GM20431 (cell line): ENCODE data around the gene COMMD7.

Source experiments
- in situ Hi-C: fragments of 300-500 bp; cut with MseI, MboI; formaldehyde crosslinking; loops from one replicate; pipeline ENCODE4 v1.15.0; 2020; ENCODE audit warnings: low sequenced_read_pairs; ENCODE audit not compliant: unreplicated experiment

COMMD7 gene

GRCh38 chr20:32685541-32686529 is 57.4 kb downstream of the COMMD7 start:
- in situ Hi-C loops: no loop called here

DNA sequence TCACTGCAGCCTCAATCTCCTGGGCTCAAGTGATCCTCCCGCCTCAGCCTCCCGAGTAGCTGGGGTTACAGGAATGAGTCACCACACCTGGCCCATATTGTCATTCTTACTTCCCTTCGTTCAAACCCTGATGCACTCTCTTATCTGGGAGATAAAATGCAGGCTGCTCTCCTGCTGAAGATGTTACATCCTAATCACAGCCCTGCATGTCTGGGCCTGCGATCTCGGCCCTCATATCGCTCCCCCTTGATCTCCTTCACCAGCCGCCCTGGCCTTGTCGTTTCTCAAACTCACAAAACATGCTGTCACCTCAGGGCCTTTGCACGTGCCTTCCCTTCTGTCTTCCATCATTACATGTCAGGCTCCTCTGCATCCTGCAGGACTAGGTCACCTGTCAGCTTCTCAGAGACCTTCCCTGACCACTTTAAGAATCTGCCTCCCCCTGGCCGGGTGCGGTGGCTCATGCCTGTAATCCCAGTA is 60.7 kb downstream of the COMMD7 start:
- in situ Hi-C loops: no loop called here

DNA sequence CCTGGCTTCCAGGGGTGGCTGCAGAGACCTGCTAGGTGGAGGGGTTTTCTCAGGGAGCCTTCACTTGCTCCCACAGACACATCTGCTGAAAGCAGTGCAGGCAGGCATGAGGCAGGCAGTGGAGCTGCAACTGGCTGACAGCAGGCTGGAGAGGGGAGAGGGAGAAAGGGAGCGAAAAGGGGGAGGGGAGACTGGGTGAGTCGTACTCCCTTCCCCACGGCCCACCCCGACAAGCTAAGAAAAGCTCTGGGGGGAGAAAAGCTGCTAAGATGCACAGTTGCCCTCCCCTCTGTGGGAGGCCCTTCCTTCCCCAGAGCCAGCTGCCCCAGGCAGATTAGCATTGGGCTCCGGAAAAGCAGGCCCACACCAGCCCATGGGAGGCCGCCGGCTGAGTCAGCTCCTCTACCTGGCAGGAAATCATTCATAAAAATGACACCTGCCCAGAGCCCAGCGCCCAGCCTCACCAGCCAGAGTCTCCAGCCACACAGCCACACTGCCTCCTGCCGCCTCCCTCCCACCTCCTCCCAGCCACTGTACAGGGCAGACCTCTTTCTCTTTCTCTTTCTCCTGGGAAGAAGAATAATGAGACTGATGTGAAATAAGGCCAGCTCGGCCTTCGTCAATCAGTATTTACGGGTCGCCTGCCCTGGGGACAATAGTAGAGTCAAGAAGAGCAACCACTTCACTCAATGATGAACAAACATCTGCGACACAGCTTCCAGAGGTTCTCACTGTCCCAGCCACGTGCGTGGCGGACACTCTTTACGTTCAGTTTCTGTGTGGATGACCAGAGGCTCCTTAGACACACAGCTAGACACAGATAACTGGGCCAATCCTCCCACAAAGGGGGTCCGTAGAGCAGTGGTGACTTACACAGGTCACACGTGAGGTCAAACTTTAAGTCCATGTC is 61.8 kb downstream of the COMMD7 start:
- in situ Hi-C loops: no loop called here

DNA sequence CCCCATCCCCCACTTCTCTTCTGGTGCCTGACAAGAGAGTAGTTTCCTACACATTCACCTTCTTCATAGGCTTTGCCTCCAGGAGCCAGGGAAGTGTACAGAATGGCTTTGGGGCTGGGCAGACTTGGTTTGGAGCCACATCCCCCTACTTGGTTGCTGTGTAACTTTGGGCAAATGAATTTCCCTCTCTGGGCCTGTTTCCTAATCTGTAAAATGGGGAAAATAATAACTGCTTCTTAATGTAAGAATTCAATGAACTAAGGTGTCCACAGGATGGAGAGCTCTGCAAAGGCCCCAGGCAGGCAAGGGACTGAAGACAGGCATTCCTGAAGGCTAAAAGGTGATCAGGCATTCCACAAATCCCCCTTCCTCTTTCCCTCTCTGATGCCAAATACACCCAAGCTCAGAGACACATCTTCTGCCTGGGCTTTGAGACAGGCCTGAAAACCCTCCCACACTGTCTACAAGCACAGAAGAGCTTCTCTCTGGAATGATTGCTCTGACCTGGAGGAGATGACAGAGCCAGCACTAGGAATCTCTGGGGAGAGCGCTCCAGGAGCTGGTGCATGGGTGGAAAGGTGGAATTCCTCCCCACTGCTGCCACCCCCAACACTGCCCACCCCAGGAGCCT is 62.6 kb downstream of the COMMD7 start:
- in situ Hi-C loops: no loop called here

- in situ Hi-C loops: loop anchor here (10.0 kb wide), 1 partner anchor 96 kb away; no protein-coding TSS in a partner anchor
These were observed 64.3 kb downstream of the COMMD7 start for GRCh38 chr20:32678948-32679347.

DNA sequence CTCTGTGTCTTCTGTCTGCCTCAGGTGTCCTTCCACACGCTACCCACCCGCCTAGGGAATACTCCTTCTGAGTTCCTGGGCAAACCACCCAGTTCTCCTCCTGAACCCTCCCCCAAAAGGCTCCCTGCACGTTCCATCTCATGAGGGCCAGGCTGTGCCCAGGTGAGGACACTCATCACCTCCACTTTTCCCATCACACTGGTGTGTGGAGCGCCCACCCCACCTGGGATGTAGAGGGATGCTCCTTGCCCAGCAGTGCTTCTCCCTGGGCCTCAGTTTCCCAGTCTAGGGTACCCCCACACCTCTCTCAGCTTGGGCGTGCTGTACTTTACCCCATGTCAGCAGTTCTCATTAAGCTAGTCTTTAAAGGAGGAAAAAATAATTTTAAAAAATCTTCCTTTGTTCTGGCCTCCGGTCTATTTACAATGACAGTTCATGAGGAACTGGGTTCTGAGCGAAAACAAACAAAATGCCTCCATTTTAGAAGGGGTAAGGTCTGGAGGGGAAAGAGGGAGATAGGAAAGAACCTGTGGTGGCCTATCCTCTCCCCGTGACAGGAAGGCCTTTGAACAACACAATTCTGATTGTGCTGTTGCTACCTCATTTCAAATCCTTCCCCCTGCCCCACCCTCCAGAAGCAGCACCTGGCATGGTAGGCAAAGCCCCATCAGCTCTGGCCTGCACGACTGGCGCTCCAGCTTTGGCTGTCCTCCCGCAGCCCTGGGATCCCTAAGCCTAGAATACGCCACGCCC is 67.9 kb downstream of the COMMD7 start:
- in situ Hi-C loops: loop anchor here (10.0 kb wide), 1 partner anchor 99 kb away; no protein-coding TSS in a partner anchor

- in situ Hi-C loops: loop anchor here (10.0 kb wide), 1 partner anchor 100 kb away; no protein-coding TSS in a partner anchor
These were observed 68.9 kb downstream of the COMMD7 start for GRCh38 chr20:32674362-32674789.

DNA sequence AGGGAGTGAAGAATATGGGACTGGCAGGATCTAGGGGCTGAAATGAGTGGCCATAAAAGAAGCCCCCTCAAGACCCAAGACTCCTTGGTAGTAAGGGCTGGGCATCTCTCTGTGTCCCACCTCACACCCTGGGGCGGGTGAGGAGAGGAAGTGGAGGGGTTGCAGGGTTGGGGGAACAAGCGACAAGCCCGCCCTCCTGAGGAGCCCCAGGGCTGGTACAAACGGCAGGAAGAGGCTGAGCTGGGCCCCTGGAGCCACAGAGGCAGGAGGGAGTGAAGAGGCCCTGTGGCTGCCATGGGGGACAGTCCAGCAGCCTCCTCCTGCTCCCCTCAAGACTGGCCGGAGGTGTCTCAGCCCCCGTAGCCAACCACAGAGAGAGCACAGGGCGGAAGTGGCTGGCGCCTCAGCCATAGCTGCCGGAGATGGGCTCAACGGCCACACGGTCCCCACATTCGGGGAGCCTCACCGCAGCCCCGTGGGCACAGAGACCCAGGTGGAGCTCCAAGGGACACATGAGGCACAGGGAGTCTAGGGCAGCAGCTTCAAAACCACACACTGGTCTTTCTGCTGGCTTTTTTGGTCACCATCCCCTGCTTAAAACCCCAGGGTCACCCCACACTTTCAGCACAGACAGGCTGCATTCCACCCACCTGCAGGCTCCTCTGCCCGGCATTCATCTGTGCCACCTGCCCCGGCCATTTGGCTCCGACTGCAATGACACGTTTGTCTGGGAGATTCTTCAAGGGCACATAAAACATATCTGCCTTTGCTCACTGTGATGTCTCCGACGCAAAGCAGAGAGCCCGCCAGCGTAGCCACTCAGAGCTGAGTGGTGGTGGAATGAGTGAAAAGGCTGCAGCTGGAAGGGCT is 70.0 kb downstream of the COMMD7 start:
- in situ Hi-C loops: loop anchor here (10.0 kb wide), 1 partner anchor 102 kb away; no protein-coding TSS in a partner anchor

DNA sequence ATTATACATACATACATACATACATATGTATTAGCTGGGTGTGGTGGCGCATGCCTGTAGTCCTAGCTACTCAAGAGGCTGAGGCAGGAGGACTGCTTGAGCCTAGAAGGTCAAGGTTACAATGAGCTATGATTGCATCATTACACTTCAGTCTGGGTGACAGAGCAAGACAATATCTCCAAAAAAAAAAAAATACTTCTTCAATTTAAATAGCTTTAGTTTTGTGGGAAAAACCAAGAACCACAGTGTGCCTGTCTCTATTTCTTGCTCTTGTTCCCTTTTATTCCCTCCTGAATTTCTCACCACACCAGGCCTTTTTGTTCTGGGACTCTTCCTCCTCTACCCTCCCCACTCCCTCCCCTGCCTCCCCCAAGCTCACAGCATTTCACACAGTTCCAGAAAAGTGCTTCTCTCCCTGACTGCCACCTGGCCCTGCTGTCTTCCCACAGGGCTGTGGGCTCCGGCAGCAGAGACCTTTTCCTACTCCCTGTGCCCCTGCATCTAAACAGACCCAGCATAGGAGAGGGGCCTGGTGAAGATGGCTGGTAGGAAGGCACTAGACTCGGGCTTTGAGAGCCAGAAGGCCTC is 70.8 kb downstream of the COMMD7 start:
- in situ Hi-C loops: loop anchor here (10.0 kb wide), 1 partner anchor 102 kb away; no protein-coding TSS in a partner anchor

DNA sequence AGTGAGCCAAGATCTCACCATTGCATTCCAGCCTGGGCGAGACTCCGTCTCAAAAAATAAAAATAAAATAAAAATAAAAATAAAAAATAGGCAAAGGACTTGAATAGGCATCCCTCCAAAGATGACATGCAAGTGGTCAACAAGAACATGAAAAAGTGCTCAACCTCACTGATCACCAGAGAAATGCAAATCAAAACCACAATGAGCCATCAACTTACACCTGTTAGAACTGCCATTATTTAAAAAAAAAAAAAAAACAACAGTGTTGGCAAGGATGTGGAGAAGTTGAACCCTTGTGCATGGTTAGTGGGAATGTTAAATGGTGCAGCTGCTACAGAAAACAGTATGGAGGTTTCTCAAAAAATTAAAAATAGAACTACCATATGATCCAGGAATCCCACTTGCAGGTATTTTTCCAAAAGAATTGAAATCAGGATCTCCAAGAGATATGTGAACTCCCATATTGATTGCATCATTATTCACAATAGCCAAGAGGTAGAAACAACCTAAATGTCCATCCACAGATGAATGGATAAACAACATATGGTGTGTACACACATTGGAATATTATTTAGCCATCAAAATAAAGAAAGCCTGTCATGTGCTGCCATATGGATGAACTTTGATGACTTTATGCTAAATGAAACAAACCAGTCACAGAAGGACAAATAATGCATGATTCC is 72.4 kb downstream of the COMMD7 start:
- in situ Hi-C loops: loop anchor here (10.0 kb wide), 1 partner anchor 104 kb away; no protein-coding TSS in a partner anchor

GRCh38 chr20:32667027-32667426 is 76.2 kb downstream of the COMMD7 start:
- in situ Hi-C loops: no loop called here

GRCh38 chr20:32664678-32665159 is 78.5 kb downstream of the COMMD7 start:
- in situ Hi-C loops: no loop called here

DNA sequence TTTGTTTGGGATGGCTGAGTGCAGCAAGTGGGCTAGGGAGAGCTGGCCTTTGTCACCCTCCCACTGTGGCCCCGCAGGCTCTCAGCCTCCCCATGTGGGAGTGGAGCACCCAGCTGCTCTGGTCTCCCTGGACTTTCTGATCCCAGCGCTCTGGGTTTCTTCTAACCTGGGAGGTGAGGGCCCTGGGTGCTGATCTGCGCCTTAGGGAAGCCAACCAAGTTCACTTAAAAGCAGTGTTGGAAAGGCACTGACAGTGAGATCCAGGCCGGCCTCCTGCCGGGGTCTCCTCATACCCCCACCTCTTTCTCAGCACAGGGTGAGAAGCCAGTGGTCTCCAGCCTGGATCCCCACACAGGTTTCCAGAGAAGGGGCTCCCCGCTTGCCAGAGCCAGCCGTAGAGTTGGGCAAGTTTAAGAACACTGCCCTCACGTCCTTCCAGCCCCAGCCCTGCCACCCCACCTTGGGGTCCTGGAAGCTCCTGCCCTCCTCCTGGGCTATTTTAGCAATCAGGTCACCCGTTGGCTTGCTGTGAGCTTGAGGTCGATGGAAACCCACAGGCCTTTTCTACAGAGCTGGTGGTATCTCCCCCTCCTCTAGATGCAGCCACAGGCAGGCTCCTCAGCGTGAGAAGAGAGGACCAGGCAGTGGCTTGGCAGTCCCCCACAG is 79.1 kb downstream of the COMMD7 start:
- in situ Hi-C loops: no loop called here

- in situ Hi-C loops: no loop called here
These were observed 79.8 kb downstream of the COMMD7 start for GRCh38 chr20:32663335-32664011.

DNA sequence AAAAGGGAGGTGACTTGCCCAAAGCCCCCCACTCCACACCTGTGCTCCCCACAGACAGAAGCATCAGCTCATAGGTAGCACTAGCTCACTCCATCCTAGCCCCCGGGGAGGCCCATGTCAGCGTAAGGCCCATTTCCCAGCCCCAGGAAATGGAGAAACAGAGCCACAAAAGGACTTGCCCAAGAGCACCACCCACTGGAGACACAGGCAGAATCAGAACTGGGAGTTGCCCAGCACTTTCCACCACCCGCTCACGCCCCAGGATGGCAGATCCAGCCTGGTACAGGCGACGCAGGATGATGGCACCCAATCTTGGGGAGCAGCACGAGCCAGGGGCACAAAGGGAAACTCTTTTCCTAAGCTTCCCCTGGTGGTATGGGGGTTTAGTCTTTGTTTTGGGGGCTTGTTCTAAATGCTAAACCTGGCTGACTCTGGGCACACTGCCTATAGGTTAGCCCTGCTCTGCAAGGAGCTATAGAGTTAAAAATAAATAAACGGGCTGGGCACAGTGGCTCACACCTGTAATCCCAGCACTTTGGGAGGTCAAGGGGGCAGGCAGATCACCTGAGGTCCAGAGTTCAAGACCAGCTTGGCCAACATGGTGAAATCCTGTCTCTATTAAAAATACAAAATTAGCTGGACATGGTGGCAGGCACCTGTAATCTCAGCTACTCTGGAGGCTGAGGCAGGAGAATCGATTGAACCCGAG is 81.3 kb downstream of the COMMD7 start:
- in situ Hi-C loops: no loop called here
